HepG2 (cell line): ENCODE results near the gene WDR6. TPM values are rescaled to one million over a fixed set of nuclear protein-coding genes. Genes with fewer than 3 reads are reported as not detected.

Experiments used
- ATAC-seq: fragments of 200-7000 bp; cut with Tn5 transposase; 3 replicates; pipeline ENCODE4 v1.9.1; 2020; ENCODE audit warnings: mild to moderate bottlenecking, moderate library complexity
- BruUV-seq: library from RNA; stranded (reverse); fragments of 400-500 nt; replicated peaks from 2 replicates; lab custom pipeline; 2021; lab: Mats Ljungman, UMichigan
- CTCF ChIA-PET: fragments of 300-600 bp; formaldehyde crosslinking; extraction: SDS; loops from one replicate; lab custom pipeline; 2021; ENCODE audit warnings: low total read pairs, inconsistent platforms, low intra/inter-chr PET ratio; lab: Yijun Ruan, JAX
- POLR2A ChIA-PET: fragments of 350-600 bp; sonication (Branson Sonifier 250); formaldehyde crosslinking; loops from one replicate; lab custom pipeline; 2020; ENCODE audit warnings: antibody characterized with exemption, inconsistent platforms; lab: Yijun Ruan, JAX
- DNase-seq: peaks from one replicate; pipeline ENCODE4 v3.0.0-alpha.2; 2015; ENCODE audit warnings: low spot score
- FAIRE-seq: peaks from 3 replicates; lab custom pipeline; 2011; peaks lifted over from hg19 to GRCh38; lab: Jason Lieb, UNC
- H2AFZ ChIP-seq: one replicate; pipeline ENCODE4 v1.6.1; 2011; ENCODE audit warnings: low read length, inconsistent platforms
- H3K27ac ChIP-seq: fragments of 300-600 bp; 3 replicates; pipeline ENCODE4 v1.8.0; 2011; ENCODE audit warnings: mixed run types, mild to moderate bottlenecking, mixed read lengths, low read length, inconsistent platforms; ENCODE audit not compliant: insufficient read depth; ENCODE audit errors: extremely low read length
- H3K27me3 ChIP-seq, 2 experiments: fragments of 200-600 bp in 1 of 2; 2 replicates in 1 of 2; 3 replicates in 1 of 2; pipeline versions ENCODE4 v1.6.0 to v1.8.0; 2011; ENCODE audit warnings: low read length in 2 of 2, mild to moderate bottlenecking in 2 of 2, moderate library complexity in 2 of 2, inconsistent platforms in 1 of 2; ENCODE audit not compliant: insufficient read depth in 2 of 2, control insufficient read depth in 1 of 2
- H3K36me3 ChIP-seq, 2 experiments: fragments of 200-600 bp in 1 of 2; replicated peaks in 1 of 2; 2 replicates in 1 of 2; 3 replicates in 1 of 2; pipeline versions ENCODE4 v1.5.1 to v1.8.0; 2011; ENCODE audit warnings: low read length in 2 of 2, inconsistent platforms in 1 of 2; ENCODE audit not compliant: insufficient read depth in 2 of 2, control insufficient read depth in 1 of 2
- H3K4me1 ChIP-seq: 2 replicates; pipeline ENCODE4 v1.5.1; 2012; ENCODE audit warnings: low read length, inconsistent platforms; ENCODE audit not compliant: insufficient read depth
- H3K4me2 ChIP-seq: 2 replicates; pipeline ENCODE4 v1.6.0; 2011; ENCODE audit warnings: low read depth, low read length, inconsistent platforms
- H3K4me3 ChIP-seq, 3 experiments: fragments of 200-600 bp in 1 of 3; sonication (generic), shearing (Covaris generic) in 1 of 3; replicated peaks in 1 of 3; 2 replicates each; pipeline ENCODE4 v1.5.1; 2011 to 2016; ENCODE audit warnings: low read length in 3 of 3, inconsistent platforms in 2 of 3, low read depth in 2 of 3, mild to moderate bottlenecking in 2 of 3, control low read depth in 1 of 3, mixed read lengths in 1 of 3; ENCODE audit not compliant: insufficient read depth in 1 of 3
- H3K79me2 ChIP-seq: one replicate; pipeline ENCODE4 v1.6.1; 2011; ENCODE audit warnings: low read length, inconsistent platforms; ENCODE audit not compliant: insufficient read depth
- H3K9ac ChIP-seq: 2 replicates; pipeline ENCODE4 v1.6.0; 2011; ENCODE audit warnings: mild to moderate bottlenecking, low read depth, low read length, inconsistent platforms; ENCODE audit not compliant: insufficient read depth
- H3K9me3 ChIP-seq: 2 replicates; pipeline ENCODE4 v1.5.1; 2012; ENCODE audit warnings: mild to moderate bottlenecking, low read length
- H4K20me1 ChIP-seq: 2 replicates; pipeline ENCODE4 v1.6.0; 2011; ENCODE audit warnings: inconsistent platforms, mild to moderate bottlenecking, low read length, moderate library complexity; ENCODE audit not compliant: insufficient read depth
- BCL6 ChIP-seq: IDR thresholded peaks from 2 replicates; pipeline ENCODE4 v1.6.1; 2016; ENCODE audit warnings: missing genetic modification reagents, missing compliant biosample characterization
- CENPBD1 ChIP-seq: sonication (generic); formaldehyde crosslinking; IDR thresholded peaks from 2 replicates; pipeline ENCODE4 v1.8.0; 2022; ENCODE audit warnings: missing genetic modification reagents, low read depth, mild to moderate bottlenecking, borderline replicate concordance
- NFE2 ChIP-seq: sonication (generic); formaldehyde crosslinking; IDR thresholded peaks from 2 replicates; pipeline ENCODE4 v1.4.0; 2020; ENCODE audit warnings: missing genetic modification reagents
- NFRKB ChIP-seq: fragments of 450-650 bp; IDR thresholded peaks from 2 replicates; pipeline ENCODE4 v1.6.1; 2017
- RFXAP ChIP-seq: sonication (generic); formaldehyde crosslinking; IDR thresholded peaks from 2 replicates; pipeline ENCODE4 v1.4.0; 2020; ENCODE audit warnings: missing genetic modification reagents, borderline replicate concordance
- RNF219 ChIP-seq: sonication (generic); formaldehyde crosslinking; IDR thresholded peaks from 2 replicates; pipeline ENCODE4 v1.5.0; 2020; ENCODE audit warnings: mild to moderate bottlenecking, missing genetic modification reagents
- RXRA ChIP-seq: sonication (generic); formaldehyde crosslinking; IDR thresholded peaks from 2 replicates; pipeline ENCODE4 v1.5.1; 2020; ENCODE audit warnings: missing genetic modification reagents
- RXRB ChIP-seq: IDR thresholded peaks from 2 replicates; pipeline ENCODE4 v1.6.1; 2016; ENCODE audit warnings: borderline replicate concordance, missing genetic modification reagents, missing compliant biosample characterization
- TRIM24 ChIP-seq: sonication (generic); formaldehyde crosslinking; IDR thresholded peaks from 2 replicates; pipeline ENCODE4 v1.8.0; 2022; ENCODE audit warnings: mild to moderate bottlenecking, missing genetic modification reagents
- ZFP37 ChIP-seq: sonication (generic); formaldehyde crosslinking; IDR thresholded peaks from 2 replicates; pipeline ENCODE4 v1.4.0; 2020; ENCODE audit warnings: missing genetic modification reagents, borderline replicate concordance
- ZNF235 ChIP-seq: sonication (generic); formaldehyde crosslinking; IDR thresholded peaks from 2 replicates; pipeline ENCODE4 v1.8.1; 2023; ENCODE audit warnings: mild to moderate bottlenecking, missing genetic modification reagents, borderline replicate concordance
- ZNF326 ChIP-seq: sonication (generic); formaldehyde crosslinking; IDR thresholded peaks from 2 replicates; pipeline ENCODE4 v1.4.0; 2020; ENCODE audit warnings: missing genetic modification reagents, borderline replicate concordance
- ZNF709 ChIP-seq: sonication (generic); formaldehyde crosslinking; IDR thresholded peaks from 2 replicates; pipeline ENCODE4 v1.5.0; 2020; ENCODE audit warnings: mild to moderate bottlenecking, missing genetic modification reagents
- ZNF724P ChIP-seq: sonication (generic); formaldehyde crosslinking; IDR thresholded peaks from 2 replicates; pipeline ENCODE4 v1.8.0; 2022; ENCODE audit warnings: missing genetic modification reagents, borderline replicate concordance
- ZNF737 ChIP-seq: sonication (generic); formaldehyde crosslinking; IDR thresholded peaks from 2 replicates; pipeline ENCODE4 v1.5.0; 2020; ENCODE audit warnings: missing genetic modification reagents, mild to moderate bottlenecking, borderline replicate concordance
- ZNF841 ChIP-seq: sonication (generic); formaldehyde crosslinking; IDR thresholded peaks from 2 replicates; pipeline ENCODE4 v1.8.1; 2023; ENCODE audit warnings: missing genetic modification reagents, borderline replicate concordance
- WGBS: methylation state at CpG from one replicate; pipeline ENCODE4 v1.1.6; 2017; ENCODE audit warnings: low lambda C conversion rate; 5-methylcytosine and 5-hydroxymethylcytosine counted together
- in situ Hi-C: cut with HindIII; loops from 2 replicates; pipeline ENCODE4 v1.10.0; 2017; ENCODE audit warnings: low pct_unique_long_range_greater_than_20kb; ENCODE audit not compliant: extremely low pct_ligation_motif_present
- intact Hi-C: fragments of 100-400 bp; cut with micrococcal nuclease; formaldehyde crosslinking; loops from one replicate; pipeline ENCODE4 v1.10.0; 2022; ENCODE audit not compliant: unreplicated experiment
- polyA plus RNA-seq, 8 experiments: library from polyadenylated mRNA; depleted of rRNA in 3 of 8; stranded (reverse) in 7 of 8; unstranded in 1 of 8; fragments of >200 nt; fragmentation: Illumina TruSeq in 4 of 8; extraction: Trizol in 4 of 8; gene quantifications; 2 replicates each; pipeline versions ENCODE4 v1.2.1 to v1.2.3, GENCODE V29; 2011 to 2016; ENCODE audit warnings: low read depth in 4 of 8, missing spikeins in 1 of 8, mixed read lengths in 1 of 8; ENCODE audit not compliant: insufficient read depth in 1 of 8
- total RNA-seq, 5 experiments: library from RNA; depleted of rRNA; stranded (reverse); fragments of >200 nt; fragmentation: Illumina TruSeq; extraction: Trizol; gene quantifications; 2 replicates each; pipeline ENCODE4 v1.2.3, GENCODE V29; 2016; ENCODE audit warnings: low read depth in 1 of 5

The WDR6 gene
- total and polyA plus RNA-seq, 2 of the 13 experiments (the other 11 are each of a cell fraction or from before 2014, with no cell fraction given): 73.4 to 139 TPM

- Histone ChIP-seq H3K4me3 (no peak overlapping the region), H4K20me1 (no peaks in the 10 kb centered on the region), H3K27ac (no peak overlapping the region)
These were observed 15.2 kb upstream of the WDR6 start for GRCh38 chr3:48991851-48992545.

More at GRCh38 chr3:48991851-48992545, 15.2 kb upstream of the WDR6 start:
- H3K79me2 ChIP-seq: no peaks in the 10 kb centered on the region
- H3K36me3 ChIP-seq: no peaks in the 10 kb centered on the region
- intact Hi-C loops: no loop called here
- H2AFZ ChIP-seq: no peak overlapping the region
- ATAC-seq (no peak), FAIRE-seq (no peak)
- WGBS: 74% methylated on average over 5 of the region's 5 CpGs
- H3K27me3 ChIP-seq: no peaks in the 10 kb centered on the region
- TF ChIP-seq CENPBD1: no peak
- no peak for TF ChIP-seq RXRA
- TF ChIP-seq ZNF326 (CRISPR knock-in tag): no peak
- no peak for TF ChIP-seq ZFP37 (CRISPR knock-in tag)
- TF ChIP-seq ZNF841 (CRISPR knock-in tag): no peak
- no peak for TF ChIP-seq TRIM24 (CRISPR knock-in tag)
- no peak for TF ChIP-seq RFXAP
- TF ChIP-seq ZNF724P (CRISPR knock-in tag): no peak
- no peak for TF ChIP-seq ZNF235 (CRISPR knock-in tag)
- TF ChIP-seq BCL6 (CRISPR knock-in tag): no peak
- TF ChIP-seq ZNF709 (CRISPR knock-in tag): no peak
- TF ChIP-seq RNF219 (CRISPR knock-in tag): no peak
- no peak for TF ChIP-seq NFE2 (CRISPR knock-in tag)
- TF ChIP-seq ZNF737 (CRISPR knock-in tag): no peak
- no peak for TF ChIP-seq RXRB (CRISPR knock-in tag)
- TF ChIP-seq NFRKB: no peak
- TF ChIP-seq, all 625 proteins: peak for 0
- BruUV-seq: no TSS peak
- ChIA-PET CTCF (no interaction called here), POLR2A (no interaction called here)
- no peaks in the 10 kb centered on the region for H3K9me3 ChIP-seq
- peaks cover 3% of the 10 kb centered on the region for H3K4me1 ChIP-seq
- H3K4me2 ChIP-seq: no peak overlapping the region
- in situ Hi-C loops: no loop called here
- DNase-seq: no peak
- H3K9ac ChIP-seq: no peak overlapping the region
